HepG2 (cell line): ENCODE results near the gene CA14. TPM values are rescaled to one million over a fixed set of nuclear protein-coding genes. Genes with fewer than 3 reads are reported as not detected.

Experiments
- ARID3A ChIP-seq: IDR thresholded peaks from 2 replicates; pipeline ENCODE4 v1.6.1; 2012; ENCODE audit warnings: low read depth, low read length, improper control_type of control experiment
- GLI4 ChIP-seq: sonication (generic); formaldehyde crosslinking; IDR thresholded peaks from 2 replicates; pipeline ENCODE4 v1.5.1; 2020; ENCODE audit warnings: missing genetic modification reagents, mild to moderate bottlenecking, moderate library complexity, borderline replicate concordance
- HIVEP1 ChIP-seq: sonication (generic); formaldehyde crosslinking; IDR thresholded peaks from 2 replicates; pipeline ENCODE4 v1.4.0; 2020; ENCODE audit warnings: mild to moderate bottlenecking, missing genetic modification reagents
- HMG20A ChIP-seq: IDR thresholded peaks from 2 replicates; pipeline ENCODE4 v1.6.1; 2016; ENCODE audit warnings: borderline replicate concordance
- JUNB ChIP-seq: sonication (generic); formaldehyde crosslinking; IDR thresholded peaks from 2 replicates; pipeline ENCODE4 v1.8.0; 2022; ENCODE audit warnings: missing genetic modification reagents, mild to moderate bottlenecking, borderline replicate concordance
- MATR3 ChIP-seq: sonication (generic); formaldehyde crosslinking; IDR thresholded peaks from 2 replicates; pipeline ENCODE4 v1.4.0; 2020; ENCODE audit warnings: missing genetic modification reagents
- MIXL1 ChIP-seq: IDR thresholded peaks from 2 replicates; pipeline ENCODE4 v1.6.1; 2016
- MTA1 ChIP-seq: sonication (generic); formaldehyde crosslinking; IDR thresholded peaks from 2 replicates; pipeline ENCODE4 v1.4.0; 2020; ENCODE audit warnings: missing genetic modification reagents, mild to moderate bottlenecking, borderline replicate concordance
- NR2F2 ChIP-seq: IDR thresholded peaks from 2 replicates; pipeline ENCODE4 v1.6.1; 2012; ENCODE audit warnings: low read depth, inconsistent platforms, borderline replicate concordance
- NRL ChIP-seq: sonication (generic); formaldehyde crosslinking; IDR thresholded peaks from 2 replicates; pipeline ENCODE4 v1.5.0; 2020; ENCODE audit warnings: missing genetic modification reagents, mild to moderate bottlenecking, moderate library complexity, borderline replicate concordance
- SRSF9 ChIP-seq: fragments of 200-400 bp; formaldehyde crosslinking; IDR thresholded peaks from 2 replicates; pipeline ENCODE4 v1.6.1; 2018; ENCODE audit warnings: borderline replicate concordance, mild to moderate bottlenecking, low read depth, low read length; ENCODE audit not compliant: insufficient read depth, poor library complexity, severe bottlenecking
- TFDP2 ChIP-seq: sonication (generic); formaldehyde crosslinking; IDR thresholded peaks from 2 replicates; pipeline ENCODE4 v1.4.0; 2020; ENCODE audit warnings: missing genetic modification reagents
- TIGD3 ChIP-seq: sonication (generic); formaldehyde crosslinking; IDR thresholded peaks from 2 replicates; pipeline ENCODE4 v1.5.1; 2020; ENCODE audit warnings: mild to moderate bottlenecking, missing genetic modification reagents, borderline replicate concordance
- ZBTB8A ChIP-seq: sonication (generic); formaldehyde crosslinking; IDR thresholded peaks from 2 replicates; pipeline ENCODE4 v1.4.0; 2020; ENCODE audit warnings: mild to moderate bottlenecking, low read depth, missing genetic modification reagents, borderline replicate concordance
- ZIK1 ChIP-seq: sonication (generic); formaldehyde crosslinking; IDR thresholded peaks from 2 replicates; pipeline ENCODE4 v1.5.0; 2020; ENCODE audit warnings: mild to moderate bottlenecking, low read depth, missing genetic modification reagents, borderline replicate concordance
- ZNF20 ChIP-seq: sonication (generic); formaldehyde crosslinking; IDR thresholded peaks from 2 replicates; pipeline ENCODE4 v1.4.0; 2020; ENCODE audit warnings: mild to moderate bottlenecking, moderate library complexity, missing genetic modification reagents
- ZNF646 ChIP-seq: sonication (generic); formaldehyde crosslinking; IDR thresholded peaks from 2 replicates; pipeline ENCODE4 v1.9.0; 2021; ENCODE audit warnings: mild to moderate bottlenecking, missing genetic modification reagents
- ZSCAN29 ChIP-seq: sonication (generic); formaldehyde crosslinking; conservative IDR thresholded peaks from 2 replicates; pipeline ENCODE4 v1.4.0; 2020; ENCODE audit warnings: mild to moderate bottlenecking, missing genetic modification reagents
- polyA plus RNA-seq, 8 experiments: library from polyadenylated mRNA; depleted of rRNA in 3 of 8; stranded (reverse) in 7 of 8; unstranded in 1 of 8; fragments of >200 nt; fragmentation: Illumina TruSeq in 4 of 8; extraction: Trizol in 4 of 8; gene quantifications; 2 replicates each; pipeline versions ENCODE4 v1.2.1 to v1.2.3, GENCODE V29; 2011 to 2016; ENCODE audit warnings: low read depth in 4 of 8, missing spikeins in 1 of 8, mixed read lengths in 1 of 8; ENCODE audit not compliant: insufficient read depth in 1 of 8
- total RNA-seq, 5 experiments: library from RNA; depleted of rRNA; stranded (reverse); fragments of >200 nt; fragmentation: Illumina TruSeq; extraction: Trizol; gene quantifications; 2 replicates each; pipeline ENCODE4 v1.2.3, GENCODE V29; 2016; ENCODE audit warnings: low read depth in 1 of 5

CA14 gene
- total and polyA plus RNA-seq, 2 of the 13 experiments (the other 11 are each of a cell fraction or from before 2014, with no cell fraction given), result 2.4 to 8.5 TPM

GRCh38 chr1:150293433-150294253 is 36.1 kb downstream of the CA14 start, which contains the start of gene MRPS21 (continued):
- TF ChIP-seq ZNF646 (CRISPR knock-in tag) (no peak), NR2F2 (no peak), JUNB (CRISPR knock-in tag) (no peak), HMG20A (CRISPR knock-in tag) (no peak; the same call in 1 of the 2 replicates), GLI4 (CRISPR knock-in tag) (no peak), TIGD3 (no peak), HIVEP1 (CRISPR knock-in tag) (peak; percentile 51; the same call in 1 of the 2 replicates), ZIK1 (CRISPR knock-in tag) (no peak), TFDP2 (CRISPR knock-in tag) (peak; percentile 75), MTA1 (CRISPR knock-in tag) (no peak), MATR3 (no peak), NRL (CRISPR knock-in tag) (peak; percentile 74; the same call in 1 of the 2 replicates), MIXL1 (peak; percentile 56), ZBTB8A (no peak), ZNF20 (CRISPR knock-in tag) (no peak), SRSF9 (no peak), ARID3A (no peak), ZSCAN29 (no peak)
